Gastroesophageal sphincter (tissue), 4 donors: ENCODE results near the gene RBP3. TPM values are rescaled to one million over a fixed set of nuclear protein-coding genes. Genes with fewer than 3 reads are reported as not detected.

Experiments
- ATAC-seq: fragments of 150-250 bp; one replicate; pipeline ENCODE4 v1.9.1; 2016; ENCODE audit warnings: mild to moderate bottlenecking, moderate library complexity
- H3K27ac ChIP-seq, 4 donors: fragments of 200-600 bp; sonication (generic) in 3 of 4; 1 replicate in 3 of 4; 2 replicates in 1 of 4; pipeline ENCODE4 v1.5.1; 2016 to 2019
- H3K27me3 ChIP-seq: fragments of 200-600 bp; sonication (generic); one replicate; pipeline ENCODE4 v1.5.1; 2019
- H3K36me3 ChIP-seq, 2 donors: fragments of 200-600 bp; sonication (generic); one replicate each; pipeline ENCODE4 v1.5.1; 2019; ENCODE audit warnings: control low read depth in 1 of 2
- H3K4me1 ChIP-seq, 3 donors: fragments of 200-600 bp; sonication (generic); 1 replicate in 2 of 3; 2 replicates in 1 of 3; pipeline ENCODE4 v1.5.1; 2016 to 2019; ENCODE audit warnings: control low read depth in 2 of 3
- H3K4me3 ChIP-seq, 2 donors: fragments of 200-600 bp; sonication (generic); one replicate each; pipeline ENCODE4 v1.5.1; 2019; ENCODE audit warnings: mild to moderate bottlenecking in 1 of 2, moderate library complexity in 1 of 2
- H3K9me3 ChIP-seq, 3 donors: fragments of 200-600 bp; sonication (generic); one replicate each; pipeline ENCODE4 v1.5.1; 2017 to 2019; ENCODE audit warnings: control low read depth in 2 of 3
- EP300 ChIP-seq: sonication (generic); formaldehyde crosslinking; IDR thresholded peaks from one replicate; pipeline ENCODE4 v1.6.1; 2017; ENCODE audit warnings: antibody characterized with exemption, mild to moderate bottlenecking
- POLR2A ChIP-seq, 2 donors: fragments of 450-650 bp; IDR thresholded peaks; one replicate each; pipeline ENCODE4 v1.6.1; 2017; ENCODE audit warnings: antibody characterized with exemption in 2 of 2, mild to moderate bottlenecking in 2 of 2, moderate library complexity in 1 of 2
- POLR2AphosphoS5 ChIP-seq: sonication (generic); formaldehyde crosslinking; IDR thresholded peaks from one replicate; pipeline ENCODE4 v1.6.1; 2017; ENCODE audit warnings: antibody characterized with exemption
- WGBS, 2 donors: methylation state at CpG; one replicate each; pipeline ENCODE4 v1.1.5; 2018; ENCODE audit warnings: low coverage in 1 of 2; 5-methylcytosine and 5-hydroxymethylcytosine counted together
- total RNA-seq, 4 donors: library from RNA; depleted of rRNA; stranded (reverse); fragments of >200 nt; gene quantifications; one replicate each; pipeline ENCODE4 v1.1.0, GENCODE V29; 2016
- TF ChIP-seq, protein P1 (sequence below), 4 experiments: fragments of 200-600 bp in 2 of 4; fragments of 450-650 bp in 2 of 4; sonication (generic) in 1 of 4; IDR thresholded peaks; one replicate each; pipeline ENCODE4 v1.5.1; 2017 to 2019; ENCODE audit warnings: antibody characterized with exemption in 4 of 4, mild to moderate bottlenecking in 2 of 4, moderate library complexity in 2 of 4

Gene RBP3
- total RNA-seq, 4 donors from 2014 or later: not detected

DNA sequence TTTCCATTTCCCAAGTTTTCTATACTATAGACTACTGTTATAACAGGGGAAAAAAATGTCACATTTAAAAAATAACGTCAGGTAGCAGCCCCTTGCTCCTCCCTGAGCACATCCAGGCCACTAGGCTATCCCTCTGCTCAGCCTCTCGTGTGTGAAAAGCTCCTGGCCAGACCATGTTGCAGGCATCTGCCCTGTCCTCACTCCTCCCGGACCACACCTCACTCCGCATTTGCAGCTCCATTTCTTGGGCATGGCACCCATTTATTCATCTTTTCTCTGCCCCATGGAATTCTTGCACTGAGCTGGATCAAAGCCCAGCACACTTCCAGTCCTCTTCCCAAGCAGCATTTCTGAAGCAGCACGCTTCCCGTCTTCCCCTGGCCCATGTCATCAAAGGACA, 27.4 kb upstream of the RBP3 start:
- no peaks in the 10 kb centered on the region for H3K36me3 ChIP-seq
- TF ChIP-seq, protein P1, sequence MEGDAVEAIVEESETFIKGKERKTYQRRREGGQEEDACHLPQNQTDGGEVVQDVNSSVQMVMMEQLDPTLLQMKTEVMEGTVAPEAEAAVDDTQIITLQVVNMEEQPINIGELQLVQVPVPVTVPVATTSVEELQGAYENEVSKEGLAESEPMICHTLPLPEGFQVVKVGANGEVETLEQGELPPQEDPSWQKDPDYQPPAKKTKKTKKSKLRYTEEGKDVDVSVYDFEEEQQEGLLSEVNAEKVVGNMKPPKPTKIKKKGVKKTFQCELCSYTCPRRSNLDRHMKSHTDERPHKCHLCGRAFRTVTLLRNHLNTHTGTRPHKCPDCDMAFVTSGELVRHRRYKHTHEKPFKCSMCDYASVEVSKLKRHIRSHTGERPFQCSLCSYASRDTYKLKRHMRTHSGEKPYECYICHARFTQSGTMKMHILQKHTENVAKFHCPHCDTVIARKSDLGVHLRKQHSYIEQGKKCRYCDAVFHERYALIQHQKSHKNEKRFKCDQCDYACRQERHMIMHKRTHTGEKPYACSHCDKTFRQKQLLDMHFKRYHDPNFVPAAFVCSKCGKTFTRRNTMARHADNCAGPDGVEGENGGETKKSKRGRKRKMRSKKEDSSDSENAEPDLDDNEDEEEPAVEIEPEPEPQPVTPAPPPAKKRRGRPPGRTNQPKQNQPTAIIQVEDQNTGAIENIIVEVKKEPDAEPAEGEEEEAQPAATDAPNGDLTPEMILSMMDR (IDR thresholded peaks at IDR 0.05): no peak
- no peak for TF ChIP-seq POLR2A (IDR thresholded peaks at IDR 0.05)
- no peak for TF ChIP-seq POLR2AphosphoS5
- no peak for TF ChIP-seq EP300
- H3K4me1 ChIP-seq: no peaks in the 10 kb centered on the region
- H3K9me3 ChIP-seq: no peaks in the 10 kb centered on the region
- no peak for ATAC-seq
- H3K4me3 ChIP-seq: no peak overlapping the region
- WGBS, 2 donors: 57 to 64% methylated on average over 2 to 6 of the region's 6 CpGs
- H3K27ac ChIP-seq: no peak overlapping the region
- H3K27me3 ChIP-seq: peaks cover 29% of the 10 kb centered on the region

DNA sequence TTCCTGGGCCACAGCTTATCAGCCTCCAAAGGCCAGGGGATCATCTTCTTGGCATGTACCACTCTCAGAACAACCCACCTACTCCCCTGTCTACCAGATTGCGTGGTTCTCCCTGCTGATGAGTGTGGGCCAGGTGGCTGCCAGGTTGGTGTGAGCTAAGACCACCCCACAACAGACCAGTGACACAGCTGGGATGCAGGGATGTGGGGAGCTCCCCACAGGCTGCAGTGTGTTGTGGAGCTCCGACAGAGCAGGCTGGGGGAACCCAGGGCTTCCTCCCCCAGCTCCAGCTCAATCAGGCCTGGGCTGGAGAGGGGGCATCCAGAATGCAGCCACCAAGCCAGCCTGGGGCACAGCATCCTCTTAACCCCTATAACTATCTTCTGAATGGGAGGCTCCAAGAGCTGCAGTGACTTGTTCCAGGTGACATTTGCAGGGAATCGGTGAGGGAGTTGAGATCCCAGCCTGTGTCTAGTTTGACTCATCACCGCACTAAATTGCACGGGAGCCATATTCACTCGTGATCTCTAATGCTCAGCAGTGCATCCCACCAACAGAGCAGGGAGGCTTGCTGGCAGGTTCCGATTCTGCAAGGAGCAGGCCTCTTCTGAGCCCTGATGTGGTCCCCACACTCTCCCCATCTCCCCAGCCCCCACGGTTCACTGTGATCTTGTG, 26.5 kb upstream of the RBP3 start:
- Histone ChIP-seq H3K27ac (no peak overlapping the region), H3K4me1 (no peaks in the 10 kb centered on the region), H3K4me3 (no peak overlapping the region), H3K36me3 (no peaks in the 10 kb centered on the region), H3K27me3 (peaks cover 29% of the 10 kb centered on the region), H3K9me3 (no peaks in the 10 kb centered on the region)
- TF ChIP-seq POLR2AphosphoS5 (no peak), EP300 (no peak), POLR2A (IDR thresholded peaks at IDR 0.05) (no peak)
- TF ChIP-seq, protein P1 (IDR thresholded peaks at IDR 0.05): no peak
- ATAC-seq: no peak
- WGBS, 2 donors: 94% methylated on average over 5 of the region's 8 CpGs; no CpG with 5 or more reads in 1 of the 2 donors

DNA sequence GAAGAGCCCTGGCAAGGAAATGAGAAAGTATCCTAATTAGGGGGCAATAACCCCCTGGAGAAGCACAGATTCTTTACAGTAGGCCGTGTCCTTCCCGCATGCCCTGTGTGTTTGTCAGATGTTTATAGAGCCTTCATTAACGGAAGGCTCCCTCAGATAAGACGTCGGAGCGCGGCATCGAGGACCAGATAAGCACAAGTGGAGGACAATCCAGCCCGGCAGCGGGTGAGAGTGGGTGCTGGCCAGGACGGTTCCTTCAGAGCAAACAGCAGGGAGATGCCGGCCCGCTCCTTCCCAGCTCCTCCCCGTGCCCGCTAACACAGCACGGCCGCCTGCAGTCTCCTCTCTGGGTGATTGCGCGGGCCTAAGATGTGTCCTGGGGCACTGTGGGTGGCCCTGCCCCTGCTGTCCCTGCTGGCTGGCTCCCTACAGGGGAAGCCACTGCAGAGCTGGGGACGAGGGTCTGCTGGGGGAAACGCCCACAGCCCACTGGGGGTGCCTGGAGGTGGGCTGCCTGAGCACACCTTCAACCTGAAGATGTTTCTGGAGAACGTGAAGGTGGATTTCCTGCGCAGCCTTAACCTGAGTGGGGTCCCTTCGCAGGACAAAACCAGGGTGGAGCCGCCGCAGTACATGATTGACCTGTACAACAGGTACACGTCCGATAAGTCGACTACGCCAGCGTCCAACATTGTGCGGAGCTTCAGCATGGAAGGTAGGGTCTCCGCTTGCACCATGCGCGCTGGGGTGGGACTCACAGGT, 25.7 kb upstream of the RBP3 start, which contains the start of gene GDF2:
Gene GDF2 (plus strand): TSS at position 155 of the 762 bp plus-strand sequence. CDS start 215 bp downstream, at position 370.
- ATAC-seq: no peak
- Histone ChIP-seq H3K27me3 (peaks cover 29% of the 10 kb centered on the region), H3K27ac (no peak within 1 kb of the TSS), H3K4me3 (no peak within 1 kb of the TSS), H3K4me1 (no peaks in the 10 kb centered on the region), H3K9me3 (no peaks in the 10 kb centered on the region), H3K36me3 (no peaks in the 10 kb centered on the region)
- TF ChIP-seq, protein P1 (IDR thresholded peaks at IDR 0.05): no peak
- TF ChIP-seq POLR2A (IDR thresholded peaks at IDR 0.05) (no peak), EP300 (no peak), POLR2AphosphoS5 (no peak)
- 96 to 97% methylated on average over 6 to 15 of the region's 35 CpGs for WGBS, 2 donors

DNA sequence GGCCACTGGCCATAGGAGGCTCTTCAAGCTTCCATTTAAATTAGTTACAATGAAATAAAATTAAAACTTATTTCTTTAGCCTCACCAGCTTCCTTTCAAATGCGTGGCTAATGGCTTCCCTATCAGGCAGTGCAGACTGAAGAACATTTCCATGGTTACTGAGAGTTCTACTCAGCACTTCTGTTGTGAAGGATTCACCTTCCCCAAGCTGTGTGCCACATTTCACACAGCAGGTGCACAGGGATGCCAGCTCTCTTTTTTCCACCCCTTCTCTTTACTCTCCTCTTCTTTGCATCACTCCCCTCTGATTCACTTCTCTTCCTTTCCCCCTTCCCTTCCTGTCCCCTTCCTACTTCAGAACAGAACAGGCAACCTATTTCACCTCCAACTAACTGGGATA, 25.1 kb upstream of the RBP3 start:
- Histone ChIP-seq H3K9me3 (no peaks in the 10 kb centered on the region), H3K4me3 (no peak overlapping the region), H3K4me1 (no peaks in the 10 kb centered on the region), H3K36me3 (no peaks in the 10 kb centered on the region), H3K27me3 (peaks cover 29% of the 10 kb centered on the region), H3K27ac (no peak overlapping the region)
- no peak for ATAC-seq
- TF ChIP-seq POLR2AphosphoS5 (no peak), EP300 (no peak), POLR2A (IDR thresholded peaks at IDR 0.05) (no peak)
- TF ChIP-seq, protein P1 (IDR thresholded peaks at IDR 0.05): no peak
- 80 to 88% methylated on average over 1 of the region's 1 CpG for WGBS, 2 donors
